AG09309 (cell line): ENCODE results near the gene ABHD2.
"Not testable (repeated sequence)": the region's sequence is repeated elsewhere in the genome, so short reads cannot be mapped to it uniquely, and the experiment has no call there.

ENCODE experiments used
- DNase-seq: peaks from one replicate; pipeline ENCODE4 v3.0.0-alpha.2; 2010; ENCODE audit warnings: low read depth
- H3K4me3 ChIP-seq: 2 replicates; pipeline ENCODE4 v1.5.1; 2011; ENCODE audit warnings: mild to moderate bottlenecking, low read depth, low read length, moderate library complexity; ENCODE audit not compliant: control insufficient read depth
- CTCF ChIP-seq: IDR thresholded peaks from 2 replicates; pipeline ENCODE4 v1.5.1; 2011; ENCODE audit warnings: mild to moderate bottlenecking, low read depth, low read length, inconsistent platforms; ENCODE audit not compliant: insufficient read depth, control insufficient read depth; ENCODE audit errors: missing control alignments

Gene ABHD2

DNA sequence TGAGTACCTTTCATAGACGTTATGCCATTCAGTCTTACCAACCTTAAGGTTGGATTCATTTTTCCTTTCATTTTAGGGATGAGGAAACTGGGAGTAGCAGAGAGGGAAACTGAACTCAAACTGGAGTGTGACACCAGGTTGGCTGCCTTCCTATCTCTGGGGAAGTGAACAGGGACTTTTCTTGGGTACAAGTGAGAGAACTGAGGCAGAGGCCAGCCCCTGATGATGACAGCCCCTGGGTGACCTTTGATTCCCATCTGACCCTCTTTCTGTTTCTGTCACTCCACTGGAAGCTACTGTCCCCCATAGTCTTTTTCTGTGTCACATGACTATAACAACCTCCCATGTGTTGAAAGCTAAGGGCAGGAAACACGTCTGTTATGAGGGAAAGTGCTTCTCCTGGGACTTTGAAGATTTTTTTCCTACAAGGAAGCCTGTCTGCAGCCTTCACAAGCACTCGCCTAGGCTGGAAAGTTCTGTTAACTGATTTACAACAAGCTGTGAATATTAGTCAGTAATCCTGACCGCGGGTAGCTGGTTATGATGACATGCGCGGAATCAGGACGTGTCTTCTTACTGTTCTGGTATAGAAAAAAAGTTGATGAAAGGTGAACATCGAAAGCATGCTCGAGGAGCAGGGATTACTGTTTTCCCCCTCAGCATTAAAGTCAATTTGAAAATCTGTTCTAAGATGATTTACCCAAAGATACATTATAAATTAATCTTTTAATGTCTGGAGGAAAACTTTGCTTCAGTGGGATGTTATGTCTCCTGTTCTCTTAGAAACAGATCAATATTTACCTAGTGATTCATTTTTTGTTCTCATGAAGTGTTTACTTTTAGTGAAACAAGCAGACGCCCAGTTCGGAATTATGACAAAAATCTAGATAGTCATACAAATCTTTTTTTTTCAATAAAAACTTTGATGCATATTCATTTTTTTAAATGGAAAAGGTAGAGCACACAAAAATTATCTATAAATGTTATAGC lies 31.5 kb downstream of the ABHD2 start:
- no peak for DNase-seq
- TF ChIP-seq CTCF, result no peak
- no peak overlapping the region for H3K4me3 ChIP-seq

- not testable (repeated sequence) for DNase-seq, H3K4me3 ChIP-seq
These were observed 32.3 kb downstream of the ABHD2 start for GRCh38 chr15:89120479-89121000.

DNA sequence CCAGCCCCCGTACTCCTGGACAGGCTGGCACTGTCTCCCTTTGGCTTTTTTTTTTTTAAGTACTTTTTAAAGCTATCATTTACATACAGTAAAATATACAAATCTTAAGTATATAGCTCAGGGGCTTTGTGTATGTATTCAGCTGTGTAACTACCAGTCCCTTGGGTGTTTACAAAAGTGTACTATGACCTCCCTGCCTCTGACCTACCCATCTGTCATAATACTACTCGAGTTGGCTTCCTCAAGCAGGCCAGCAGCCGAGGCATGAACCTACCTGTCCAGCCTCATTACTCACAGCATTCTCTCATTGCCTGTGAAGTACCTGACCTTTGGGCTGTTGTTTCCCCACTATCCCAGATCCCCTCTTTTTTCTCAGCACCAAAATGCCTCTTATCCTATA lies 33.2 kb downstream of the ABHD2 start:
- TF ChIP-seq CTCF, result no peak
- DNase-seq, result no peak
- H3K4me3 ChIP-seq, result no peak overlapping the region

DNA sequence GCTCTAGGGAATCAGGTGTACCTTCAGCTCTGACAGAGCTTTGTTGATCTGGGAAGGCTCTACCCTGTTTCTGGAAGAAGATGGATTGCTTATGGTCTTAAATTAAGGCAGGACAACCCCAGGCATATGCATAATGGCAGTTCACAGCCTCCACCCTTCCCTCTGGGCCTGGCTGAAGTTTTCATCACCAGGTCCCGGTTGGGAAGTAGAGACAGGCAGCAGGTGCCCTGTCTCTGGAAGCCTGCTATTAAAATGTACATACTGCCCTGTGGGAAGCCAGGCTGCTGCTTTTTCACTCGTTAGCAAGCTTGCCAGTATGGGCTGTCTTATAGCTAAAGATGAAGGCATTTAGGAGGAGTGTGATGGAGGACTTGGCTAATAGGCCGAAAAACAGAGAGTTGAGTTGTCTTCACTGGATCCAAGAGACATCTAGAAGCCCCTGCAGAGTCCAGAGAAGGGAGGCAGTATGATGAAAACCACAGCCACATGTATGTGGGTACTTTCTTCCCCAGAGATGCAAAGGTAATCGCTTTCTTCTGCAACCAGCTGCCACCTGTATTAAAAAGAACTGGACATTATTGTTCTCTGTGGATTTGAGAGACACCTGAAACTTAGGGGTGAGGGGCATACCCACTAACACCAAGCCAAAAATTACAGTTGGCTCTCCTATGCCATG lies 34.4 kb downstream of the ABHD2 start:
- TF ChIP-seq CTCF, result no peak
- no peak overlapping the region for H3K4me3 ChIP-seq
- no peak for DNase-seq

DNA sequence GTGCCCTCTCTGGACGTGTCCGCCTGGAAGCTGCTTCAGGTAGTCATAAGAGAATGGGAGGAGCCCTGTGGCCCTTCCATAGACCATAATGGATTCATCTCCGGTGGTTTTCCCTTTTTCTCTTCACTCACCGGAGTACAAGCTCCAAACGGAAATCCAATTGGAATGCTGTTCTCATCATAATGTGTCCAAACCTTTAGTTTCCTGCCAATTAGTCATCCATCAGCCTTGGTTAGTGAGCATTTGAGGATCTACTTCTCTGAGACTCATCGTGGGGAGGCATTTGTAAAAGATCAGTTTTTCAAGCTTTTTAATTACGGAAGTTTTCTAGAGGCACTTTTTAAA lies 34.9 kb downstream of the ABHD2 start:
- DNase-seq, result no peak
- no peak overlapping the region for H3K4me3 ChIP-seq
- TF ChIP-seq CTCF, result no peak

- no peak for TF ChIP-seq CTCF
- DNase-seq, result no peak
- H3K4me3 ChIP-seq, result no peak overlapping the region
These were observed 37.0 kb downstream of the ABHD2 start for GRCh38 chr15:89125088-89125826.
